HTERT RPE-1 (cell line): ENCODE data around the gene PARP11.

Experiments used
- in situ Hi-C: fragments of 300-500 bp; cut with MboI; formaldehyde crosslinking; loops from 4 replicates; pipeline ENCODE4 v1.14.3; 2020; ENCODE audit warnings: low sequenced_read_pairs

The PARP11 gene

GRCh38 chr12:3827301-3828000 lies 45.7 kb downstream of the PARP11 start:
- in situ Hi-C loops, result no loop called here

GRCh38 chr12:3821441-3821840 lies 51.8 kb downstream of the PARP11 start:
- in situ Hi-C loops, result no loop called here

- in situ Hi-C loops, result no loop called here
Observed at GRCh38 chr12:3820122-3820521, 53.1 kb downstream of the PARP11 start.

- in situ Hi-C loops, result no loop called here
Observed at GRCh38 chr12:3816266-3816665, 56.9 kb downstream of the PARP11 start.

GRCh38 chr12:3815094-3815766 lies 58.0 kb downstream of the PARP11 start:
- in situ Hi-C loops, result no loop called here

GRCh38 chr12:3810540-3810939 lies 62.7 kb downstream of the PARP11 start:
- in situ Hi-C loops, result no loop called here

GRCh38 chr12:3810016-3810370 lies 63.2 kb downstream of the PARP11 start:
- in situ Hi-C loops, result no loop called here

- in situ Hi-C loops, result no loop called here
Observed at GRCh38 chr12:3809357-3810015, 63.7 kb downstream of the PARP11 start.

- in situ Hi-C loops, result no loop called here
Observed at GRCh38 chr12:3805077-3805476, 68.1 kb downstream of the PARP11 start.

- in situ Hi-C loops, result no loop called here
Observed at GRCh38 chr12:3803865-3804472, 69.2 kb downstream of the PARP11 start.

- in situ Hi-C loops, result no loop called here
Observed at GRCh38 chr12:3802721-3803120, 70.5 kb downstream of the PARP11 start.

GRCh38 chr12:3797531-3798048 lies 75.6 kb downstream of the PARP11 start:
- in situ Hi-C loops, result no loop called here

GRCh38 chr12:3795492-3796133 lies 77.6 kb downstream of the PARP11 start:
- in situ Hi-C loops, result no loop called here

GRCh38 chr12:3795066-3795465 lies 78.1 kb downstream of the PARP11 start:
- in situ Hi-C loops, result no loop called here

GRCh38 chr12:3792623-3793288 lies 80.4 kb downstream of the PARP11 start:
- in situ Hi-C loops, result no loop called here

GRCh38 chr12:3791256-3791874 lies 81.8 kb downstream of the PARP11 start:
- in situ Hi-C loops, result no loop called here

- in situ Hi-C loops, result no loop called here
Observed at GRCh38 chr12:3790642-3791041, 82.6 kb downstream of the PARP11 start.

- in situ Hi-C loops, result no loop called here
Observed at GRCh38 chr12:3789838-3790237, 83.4 kb downstream of the PARP11 start.

GRCh38 chr12:3777206-3777809 lies 95.9 kb downstream of the PARP11 start:
- in situ Hi-C loops, result no loop called here
